ENCODE measurements around the gene UBE2S.
"Not testable (repeated sequence)": the region's sequence is repeated elsewhere in the genome, so short reads cannot be mapped to it uniquely, and the experiment has no call there.

UBE2S gene

DNA sequence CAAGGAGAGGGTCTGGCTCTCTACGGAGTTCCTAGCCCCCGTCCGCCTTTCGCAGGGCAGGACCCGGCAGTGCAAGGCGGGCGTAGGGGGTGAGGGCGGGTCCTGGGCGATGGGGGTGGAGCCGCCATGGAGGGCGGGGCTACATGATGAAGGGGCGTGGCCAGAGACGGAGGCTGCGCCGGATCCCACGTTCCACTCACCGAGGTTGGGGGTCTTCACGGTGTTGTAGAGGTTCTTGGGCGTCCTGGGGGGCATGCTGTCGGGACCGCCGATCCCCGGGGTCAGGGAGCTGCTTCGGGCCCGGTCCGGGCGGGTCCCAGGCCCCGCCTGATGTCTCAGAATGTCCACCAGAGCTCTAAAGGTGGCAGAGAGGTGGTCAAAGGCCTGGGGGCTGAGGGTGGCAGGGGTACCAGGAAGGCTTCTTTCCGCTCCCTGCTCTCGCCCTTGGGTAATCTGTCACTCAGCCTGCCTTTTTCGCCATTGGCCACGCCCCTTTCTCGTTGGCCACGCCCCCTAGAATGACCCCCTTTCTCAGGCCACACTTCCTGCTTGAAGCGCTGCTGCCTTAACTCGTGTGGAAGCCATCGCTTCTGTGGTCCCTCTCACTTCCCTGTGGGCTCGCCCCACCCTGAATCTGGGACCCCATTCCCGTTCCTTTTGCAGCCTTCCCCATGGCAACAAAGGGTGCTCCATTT lies 33.0 kb upstream of the UBE2S start:
- DNase-seq, result peak in 2 of 56 donors; percentile 9 to 18

DNA sequence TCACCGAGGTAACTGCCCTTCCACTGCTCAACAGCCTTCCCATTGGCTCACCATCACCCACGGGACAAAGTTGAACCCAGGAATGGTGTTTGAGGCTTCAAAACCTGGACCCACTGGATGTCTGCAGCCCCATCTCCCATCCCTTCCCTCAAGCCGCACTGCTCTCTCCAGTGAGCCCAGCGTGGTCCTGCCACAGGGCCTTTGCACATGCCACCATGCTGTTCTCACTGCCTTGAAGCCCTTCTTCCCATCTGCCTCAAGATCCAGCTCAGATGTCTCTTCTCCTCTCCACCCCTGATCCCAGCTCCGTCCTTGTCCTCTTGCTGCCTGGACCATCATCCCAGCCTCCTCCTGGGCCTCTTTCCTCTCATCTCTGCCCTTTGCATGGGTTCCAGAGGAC lies 31.5 kb upstream of the UBE2S start:
- DNase-seq, result no peak

DNA sequence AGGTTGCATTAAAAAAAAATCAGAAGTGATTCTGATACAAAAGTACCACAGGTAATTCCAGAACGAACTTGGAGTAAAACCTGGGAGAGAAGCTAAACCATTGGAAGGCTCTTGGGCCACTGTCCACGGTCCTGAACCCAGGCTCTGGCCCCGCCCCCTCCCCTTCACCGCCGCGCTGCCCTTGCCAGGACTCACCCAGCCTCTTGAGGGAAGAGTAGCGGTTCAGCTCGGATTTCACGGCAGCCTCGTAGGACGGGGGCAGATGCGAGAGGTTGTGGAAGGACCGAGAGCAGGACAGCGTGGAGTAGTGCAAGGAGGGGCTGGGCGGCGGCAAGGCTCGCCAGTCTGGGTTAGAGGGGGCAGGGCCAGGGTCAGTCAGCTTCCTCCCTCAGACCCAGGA lies 29.8 kb upstream of the UBE2S start:
- peak in 7 of 56 donors; percentile 10 to 53 (median 22) for DNase-seq

DNA sequence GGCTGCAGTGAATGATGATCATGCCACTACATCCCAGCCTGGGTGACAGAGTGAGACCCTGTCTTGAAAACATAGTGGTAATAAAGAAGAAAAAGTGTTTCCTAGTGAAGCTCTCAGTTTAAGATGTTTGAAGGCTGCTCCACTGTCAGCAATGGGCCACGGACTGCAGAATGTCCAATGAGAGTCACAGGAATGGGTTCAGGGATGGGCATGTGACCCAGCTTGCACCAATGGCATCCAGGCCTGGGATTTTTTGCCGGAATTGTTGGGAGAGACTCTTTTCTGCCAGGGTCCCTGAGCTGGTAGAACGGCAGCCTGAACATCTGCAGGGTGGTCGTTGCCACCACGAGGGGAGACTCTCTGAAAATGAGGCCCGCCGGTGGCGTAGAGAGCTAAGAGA lies 29.3 kb upstream of the UBE2S start:
- DNase-seq, result no peak

DNA sequence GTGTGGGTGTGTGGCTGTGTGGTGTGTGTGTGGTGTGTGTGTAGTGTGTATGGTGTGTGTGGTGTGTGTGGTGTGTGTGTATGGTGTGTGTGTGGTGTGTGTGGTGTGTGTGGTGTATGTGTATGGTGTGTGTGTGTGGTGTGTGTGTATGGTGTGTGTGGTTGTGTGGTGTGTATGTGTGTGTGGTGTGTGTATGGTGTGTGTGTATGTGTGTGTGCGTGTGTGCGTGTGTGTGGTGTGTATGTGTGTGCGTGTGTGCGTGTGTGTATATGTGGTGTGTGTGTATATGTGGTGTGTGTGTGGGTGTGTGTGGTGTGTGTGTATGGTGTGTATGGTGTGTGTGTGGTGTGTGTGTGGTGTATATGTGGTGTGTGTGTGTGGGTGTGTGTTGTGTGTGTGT lies 27.4 kb upstream of the UBE2S start:
- DNase-seq, result no peak

DNA sequence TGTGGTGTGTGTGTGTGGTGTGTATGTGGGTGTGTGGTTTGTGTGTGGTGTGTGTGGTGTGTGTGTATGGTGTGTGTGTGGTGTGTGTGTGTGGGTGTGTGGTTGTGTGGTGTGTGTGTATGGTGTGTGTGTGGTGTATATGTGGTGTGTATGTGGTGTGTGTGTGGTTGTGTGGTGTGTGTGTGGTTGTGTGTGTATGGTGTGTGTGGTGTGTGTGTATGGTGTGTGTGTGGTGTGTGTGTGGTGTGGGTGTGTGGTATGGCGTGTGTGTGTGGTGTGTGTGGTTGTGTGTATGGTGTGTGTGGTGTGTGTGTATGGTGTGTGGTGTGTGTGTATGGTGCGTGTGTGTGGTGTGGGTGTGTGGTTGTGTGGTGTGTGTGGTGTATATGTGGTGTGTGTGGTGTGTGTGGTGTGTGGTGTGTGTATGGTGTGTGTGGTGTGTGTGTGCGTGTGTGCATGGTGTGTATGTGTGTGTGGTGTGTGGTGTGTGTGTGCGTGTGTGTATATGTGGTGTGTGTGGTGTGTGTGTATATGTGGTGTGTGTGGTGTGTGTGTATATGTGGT lies 26.9 kb upstream of the UBE2S start:
- DNase-seq, result no peak

DNA sequence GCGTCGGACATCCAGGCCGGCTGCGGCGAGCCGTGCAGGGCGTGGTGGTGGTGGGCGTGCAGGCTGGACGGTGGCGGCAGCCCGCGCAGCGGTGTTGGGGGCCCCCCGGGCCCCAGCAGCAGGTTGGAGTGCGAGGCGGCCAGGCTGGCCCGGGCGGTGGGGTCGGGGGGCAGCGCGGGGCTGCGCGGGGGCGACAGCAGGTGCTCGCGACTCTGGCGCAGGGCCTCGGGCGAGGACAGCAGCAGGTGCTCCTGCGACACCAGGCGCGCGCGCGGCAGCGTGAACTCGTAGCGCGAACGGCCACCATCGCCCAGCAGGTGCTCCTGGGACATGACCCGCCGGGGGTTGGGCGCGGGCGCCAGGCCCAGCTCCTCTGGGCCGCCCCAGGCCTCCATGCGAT lies 25.7 kb upstream of the UBE2S start:
- no peak for DNase-seq

DNA sequence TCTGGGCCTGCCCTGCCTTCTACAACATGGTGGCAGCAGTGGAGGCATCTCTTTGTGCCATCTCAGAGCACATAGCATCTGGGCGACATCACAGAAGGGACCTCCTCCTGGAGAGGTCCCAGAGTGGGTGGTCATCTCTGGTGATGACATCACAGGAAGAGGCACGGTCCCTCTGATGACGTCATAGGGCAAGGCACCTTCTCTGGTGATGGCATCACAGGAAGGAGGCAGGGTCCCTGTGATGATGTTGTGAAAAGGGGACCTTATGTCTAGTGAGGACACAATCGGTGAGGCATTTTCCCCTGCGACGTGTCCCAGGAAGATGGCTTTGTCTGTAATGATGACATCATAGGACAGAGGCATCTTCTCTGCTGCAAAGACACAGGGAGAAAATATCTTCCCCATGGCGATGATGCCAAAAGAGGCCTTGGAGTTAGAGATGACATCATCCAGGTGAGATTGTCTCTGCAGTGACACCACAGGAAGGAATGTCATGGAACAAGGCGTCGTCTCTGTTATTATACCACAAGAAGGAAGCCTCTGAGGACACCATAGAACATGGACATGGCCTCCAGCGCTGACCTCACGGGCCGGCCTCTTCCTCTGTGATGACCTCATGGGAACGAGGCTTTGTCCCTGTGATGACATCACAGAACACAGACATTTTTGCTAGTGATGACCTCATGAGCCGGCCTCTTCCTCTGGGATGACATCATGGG lies 24.8 kb upstream of the UBE2S start:
- DNase-seq, result no peak

DNA sequence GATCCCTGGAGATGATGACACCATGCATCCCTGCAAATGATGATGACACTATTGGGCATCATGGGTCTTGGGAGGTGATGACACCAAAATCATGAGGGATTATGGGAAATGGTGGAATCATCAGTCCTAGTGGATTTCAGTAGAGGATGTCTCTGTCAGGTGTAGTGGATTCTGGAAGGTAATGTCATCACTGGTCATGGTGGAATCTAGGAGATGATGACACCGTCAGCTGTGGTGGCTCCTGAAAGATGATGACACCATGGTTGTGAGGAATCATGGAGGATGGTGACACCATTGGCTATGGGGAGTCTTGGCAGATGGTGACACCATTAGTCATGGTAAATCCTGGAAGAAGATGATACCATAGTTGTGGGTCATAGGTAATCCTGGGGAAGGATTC lies 23.6 kb upstream of the UBE2S start:
- DNase-seq, result no peak

DNA sequence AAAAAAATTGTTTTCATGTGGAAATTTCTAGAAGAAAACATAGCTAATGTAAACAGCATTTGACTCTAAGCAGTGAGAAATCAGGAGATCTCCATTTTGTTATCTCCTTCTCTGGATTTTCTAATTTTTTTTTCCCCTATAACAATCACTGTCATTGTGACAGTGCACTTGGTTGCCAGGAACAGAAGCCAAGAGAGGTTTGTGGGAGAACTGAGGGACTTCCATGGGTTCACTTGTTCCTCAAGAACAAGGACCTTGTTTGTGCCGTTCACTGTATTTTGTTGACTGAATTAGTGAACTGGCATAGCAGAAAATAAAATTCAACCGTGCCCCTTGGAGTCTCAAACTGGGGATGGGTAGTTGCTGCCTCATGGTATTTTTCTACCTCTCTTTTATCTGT lies 18.5 kb upstream of the UBE2S start:
- peak in 32 of 56 donors; percentile 13 to 83 (median 52) for DNase-seq

DNA sequence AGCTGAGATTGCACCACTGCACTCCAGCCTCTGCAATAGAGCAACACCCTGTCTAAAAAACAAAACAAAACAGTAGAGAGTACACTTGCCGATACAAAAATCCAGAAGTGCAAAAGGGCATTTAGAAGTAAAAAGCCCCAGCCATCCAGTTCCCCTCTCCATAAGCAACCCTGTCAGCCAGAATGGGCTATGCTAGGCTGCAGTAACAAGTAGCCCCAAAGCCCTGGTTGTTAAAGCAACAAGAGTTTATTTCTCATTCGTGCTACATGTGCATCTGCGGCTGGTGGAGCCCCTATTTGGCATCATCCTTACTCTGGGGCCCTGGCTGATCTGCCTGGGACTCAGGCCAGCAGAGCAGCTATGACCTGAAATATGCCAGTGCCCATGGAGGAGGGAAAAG lies 16.9 kb upstream of the UBE2S start:
- DNase-seq, result no peak

DNA sequence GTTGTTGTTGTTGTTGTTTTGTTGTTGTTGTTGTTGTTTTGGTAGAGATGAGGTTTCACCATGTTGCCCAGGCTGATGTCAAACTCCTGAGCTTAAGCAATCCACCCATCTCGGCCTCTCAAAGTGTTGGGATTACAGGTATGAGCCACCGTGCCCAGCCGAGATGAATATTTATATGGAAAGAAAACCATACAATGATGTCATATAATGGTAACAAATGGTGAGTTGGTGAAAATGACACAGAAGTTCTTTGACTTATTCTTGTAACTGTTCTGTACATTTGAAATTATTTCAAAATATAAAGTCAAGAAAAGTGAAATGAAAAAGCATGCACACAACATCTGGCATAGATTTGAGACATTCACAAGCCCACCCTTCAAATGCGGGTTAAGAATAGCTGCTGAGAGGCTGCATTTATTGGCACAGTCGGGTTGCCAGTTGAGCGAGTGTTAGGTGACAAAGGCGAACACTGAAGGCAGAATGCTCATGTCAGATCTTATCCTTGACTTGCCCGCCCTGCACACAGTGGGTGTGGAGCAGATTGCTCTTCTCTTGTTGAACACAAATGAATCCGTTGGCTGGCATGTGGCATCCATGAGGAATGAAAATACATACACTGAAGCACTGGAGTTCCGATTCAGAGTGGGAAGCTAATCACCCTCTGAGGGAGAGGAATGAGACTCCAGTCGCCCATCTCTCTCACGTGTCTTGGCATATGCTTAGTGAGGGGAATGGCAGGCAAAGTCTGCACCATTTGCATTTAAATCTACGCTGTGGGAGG lies 15.8 kb upstream of the UBE2S start:
- DNase-seq, result peak in 1 of 56 donors; percentile 17

DNA sequence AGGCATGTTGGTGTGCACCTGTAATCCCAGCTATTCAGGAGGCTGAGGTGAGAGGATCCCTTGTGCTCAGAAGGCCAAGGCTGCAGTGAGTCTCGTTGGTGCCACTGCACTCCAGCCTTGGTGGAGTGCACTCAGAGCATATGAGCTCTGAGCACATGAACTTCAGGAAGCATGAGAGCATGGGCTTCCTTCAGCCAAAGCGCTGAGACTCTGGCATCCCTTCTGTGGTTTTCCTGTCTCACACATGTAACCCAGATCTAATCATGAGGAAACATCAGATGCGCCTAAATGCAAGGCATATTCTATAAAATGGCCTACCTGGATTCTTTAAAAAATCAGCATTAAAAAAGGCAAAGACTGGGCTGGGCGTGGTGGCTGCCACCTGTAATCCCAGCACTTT lies 13.7 kb upstream of the UBE2S start:
- DNase-seq, result not testable (repeated sequence)

DNA sequence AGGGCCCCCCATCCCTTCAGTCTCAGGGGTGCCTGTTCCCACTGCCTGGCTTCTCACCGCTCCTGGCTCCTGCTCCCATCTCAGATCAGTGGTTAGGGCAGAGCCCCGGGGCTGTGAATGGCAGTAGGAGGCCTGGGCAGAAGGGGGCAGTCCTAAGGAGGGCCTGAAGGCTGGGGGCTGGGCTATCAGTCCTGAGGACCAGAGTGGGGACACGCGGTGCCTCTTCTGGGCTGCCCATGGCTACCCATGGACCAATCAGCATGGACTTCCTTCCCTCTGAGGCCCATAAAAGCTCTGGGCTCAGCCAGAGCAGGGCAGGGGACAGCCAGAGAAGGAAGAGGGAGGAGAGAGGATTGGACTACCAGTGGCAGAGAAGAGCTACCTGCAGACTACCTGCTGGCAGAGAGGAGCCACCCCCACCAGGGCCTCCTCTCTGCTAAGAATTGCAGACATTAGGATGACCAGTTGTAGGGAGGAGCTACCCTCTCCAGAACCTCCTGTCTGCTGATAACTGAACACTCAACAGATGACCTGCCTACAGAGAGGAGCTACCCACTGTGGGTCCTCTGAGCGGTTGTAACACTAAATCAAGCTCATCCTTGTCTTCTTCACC lies 12.1 kb upstream of the UBE2S start:
- peak in 15 of 56 donors; percentile 6 to 69 (median 36) for DNase-seq

DNA sequence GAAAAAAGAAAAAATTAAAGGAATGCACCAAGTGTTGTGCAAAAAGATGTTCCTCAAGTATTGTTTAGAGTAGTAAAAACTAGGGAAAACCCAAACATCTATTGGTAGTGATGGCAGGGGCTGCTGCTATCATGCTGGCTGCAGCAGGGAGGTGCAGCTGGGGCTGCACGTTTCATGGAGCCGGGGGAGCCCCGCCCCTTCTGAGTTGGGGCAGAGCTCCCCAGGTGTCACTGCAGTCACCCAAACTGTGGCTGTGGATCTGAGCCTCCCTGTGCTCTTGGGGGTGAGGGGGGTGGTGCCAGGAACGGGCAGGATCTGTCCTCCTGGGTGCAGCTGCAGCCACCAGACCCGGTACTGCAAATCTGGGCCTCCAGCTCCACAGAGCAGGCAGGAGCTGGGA lies 11.5 kb upstream of the UBE2S start:
- peak in 2 of 56 donors; percentile 20 to 21 for DNase-seq

DNA sequence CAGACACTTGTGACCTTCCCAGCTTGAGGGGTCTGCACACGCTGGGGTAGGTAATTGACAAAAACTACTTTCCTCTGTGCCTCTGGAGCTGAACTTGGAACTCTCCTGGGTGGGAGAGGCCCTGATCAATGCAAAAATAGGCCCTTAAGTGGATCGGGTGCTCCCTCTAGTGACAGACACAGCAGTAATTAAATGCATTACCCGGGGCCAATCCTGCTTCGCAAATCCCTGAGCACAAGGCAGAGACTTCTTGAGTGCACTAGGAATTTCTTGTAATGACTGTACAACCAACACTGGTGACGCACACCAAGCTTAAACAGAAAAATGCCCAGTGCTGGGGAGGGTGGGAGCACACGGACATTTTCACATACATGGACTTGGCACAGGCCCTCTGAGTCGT lies 10.6 kb upstream of the UBE2S start:
- DNase-seq, result peak in 39 of 56 donors; percentile 17 to 83 (median 39)

DNA sequence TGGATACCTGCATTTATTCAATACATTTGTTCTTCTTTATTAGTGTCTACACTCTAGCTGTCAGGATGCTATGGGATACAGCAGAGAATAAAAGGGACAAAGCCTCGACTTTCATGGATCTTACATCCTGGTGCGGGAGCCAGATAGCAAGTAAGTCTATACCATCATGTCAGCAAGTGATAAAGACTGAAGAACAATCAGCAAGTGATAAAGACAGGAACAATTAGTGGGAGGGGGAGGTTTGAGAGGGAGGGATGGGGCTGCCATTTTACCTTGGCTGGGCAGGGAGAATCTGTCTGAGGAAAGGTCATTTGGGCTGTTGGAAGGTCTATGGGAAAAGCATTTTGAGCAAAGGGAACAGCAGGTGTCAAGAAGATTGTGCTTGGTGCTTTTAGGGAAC lies 2.6 kb upstream of the UBE2S start:
- no peak for DNase-seq

DNA sequence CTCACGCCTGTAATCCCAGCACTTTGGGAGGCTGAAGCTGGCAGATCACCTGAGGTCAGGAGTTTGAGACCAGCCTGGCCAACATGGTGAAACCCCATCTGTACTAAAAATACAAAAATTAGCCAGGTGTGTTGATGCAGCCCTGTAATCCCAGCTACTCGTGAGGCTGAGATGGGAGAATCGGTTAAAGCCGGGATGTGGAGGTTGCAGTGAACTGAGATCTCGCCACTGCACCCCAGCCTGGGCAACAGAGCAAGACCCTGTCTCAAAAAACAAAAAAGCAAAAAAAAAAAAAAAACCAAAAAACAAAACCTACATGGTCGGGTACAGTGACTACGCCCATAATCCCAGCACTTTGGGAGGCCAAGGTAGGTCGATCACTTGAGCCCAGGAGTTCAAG lies 1.6 kb upstream of the UBE2S start:
- DNase-seq, result not testable (repeated sequence)

DNA sequence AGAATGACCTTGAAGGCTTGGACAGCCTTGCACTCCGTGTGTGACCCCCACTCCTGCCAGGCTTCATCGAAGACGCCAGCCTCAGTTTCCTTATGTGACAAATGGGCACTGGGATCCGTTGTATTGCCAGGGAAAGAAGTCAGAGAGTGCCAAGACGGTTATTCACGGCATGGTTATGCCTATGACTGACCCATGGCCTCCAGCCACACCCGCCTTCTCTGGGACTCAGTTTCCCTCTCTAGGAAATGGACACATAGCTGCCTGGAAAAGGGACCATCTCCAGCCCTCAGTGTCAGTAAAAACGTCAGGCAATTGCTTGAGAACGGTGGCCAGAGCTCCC lies 915 bp upstream of the UBE2S start:
- DNase-seq, result no peak

DNA sequence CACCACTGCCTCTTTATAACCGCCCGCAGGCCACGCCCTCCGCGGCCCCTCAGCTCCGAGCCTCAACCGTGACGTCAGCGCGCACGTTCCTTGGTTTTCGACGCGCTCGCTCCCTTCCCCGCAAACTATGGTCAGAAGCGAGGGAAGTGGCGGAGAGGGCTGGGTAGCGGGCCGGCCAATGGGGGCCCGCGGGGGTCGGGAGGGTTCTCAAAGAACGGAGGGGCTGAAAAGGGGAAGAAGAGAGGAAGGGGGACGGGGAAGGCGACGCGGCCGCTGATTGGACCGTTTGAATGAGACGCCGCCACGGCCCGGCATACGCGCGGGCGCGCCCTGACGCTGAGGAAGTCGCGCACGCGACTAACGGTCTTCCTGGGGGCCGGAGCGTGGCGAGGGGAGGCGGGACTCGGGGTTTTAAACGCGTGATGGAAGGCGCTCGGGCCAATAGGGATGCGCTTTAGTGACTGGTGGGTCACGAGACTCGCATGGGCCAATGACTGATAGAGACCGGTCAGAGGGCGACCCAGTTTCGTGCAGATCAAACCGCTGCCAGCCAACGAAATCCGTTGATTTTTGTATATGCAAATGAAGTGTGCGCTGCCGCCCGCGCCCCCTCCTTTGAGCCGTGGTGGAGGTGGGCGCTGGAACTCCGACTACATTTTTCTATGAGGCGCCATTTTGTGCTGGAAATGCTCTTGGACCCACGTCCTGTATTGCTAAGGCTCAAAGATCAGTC lies 378 bp upstream of the UBE2S start:
- peak; percentile 76 to 99 (median 98) for DNase-seq

Data from amygdala (tissue), 56 donors.